Measurements from ENCODE around the gene DCBLD2.

DCBLD2 gene

GRCh38 chr3:98796334-98796733 lies 105.2 kb downstream of the DCBLD2 start:
- DNase-seq (ENCODE audit: low read depth in 2 of 2) = no peak

GRCh38 chr3:98793971-98794370 lies 107.5 kb downstream of the DCBLD2 start:
- no peak for DNase-seq (ENCODE audit: low read depth in 2 of 2)

GRCh38 chr3:98791341-98792325 lies 109.9 kb downstream of the DCBLD2 start:
- no peak for DNase-seq (ENCODE audit: low read depth in 2 of 2)

GRCh38 chr3:98788651-98789050 lies 112.8 kb downstream of the DCBLD2 start:
- DNase-seq (ENCODE audit: low read depth in 2 of 2) = no peak

DNA sequence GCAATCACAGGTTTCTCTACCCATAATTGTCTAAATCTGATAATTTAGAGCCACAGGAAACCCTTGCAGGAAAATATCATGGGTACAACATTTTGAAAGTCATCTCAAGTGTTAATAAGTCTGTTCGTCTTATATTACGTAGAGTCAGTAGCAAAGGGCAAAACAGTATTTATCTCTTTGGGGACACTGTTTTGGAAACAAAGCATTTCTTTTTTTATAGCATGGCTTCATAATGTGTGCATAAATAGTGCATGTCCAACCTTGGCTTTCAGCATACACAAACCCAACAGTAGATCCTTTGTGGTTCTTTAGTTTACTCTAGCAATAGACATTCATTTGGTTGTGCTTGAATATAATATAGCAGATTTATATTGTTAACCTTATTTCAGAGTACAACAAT lies 114.3 kb downstream of the DCBLD2 start:
- DNase-seq (ENCODE audit: low read depth in 2 of 2) = no peak

DNA sequence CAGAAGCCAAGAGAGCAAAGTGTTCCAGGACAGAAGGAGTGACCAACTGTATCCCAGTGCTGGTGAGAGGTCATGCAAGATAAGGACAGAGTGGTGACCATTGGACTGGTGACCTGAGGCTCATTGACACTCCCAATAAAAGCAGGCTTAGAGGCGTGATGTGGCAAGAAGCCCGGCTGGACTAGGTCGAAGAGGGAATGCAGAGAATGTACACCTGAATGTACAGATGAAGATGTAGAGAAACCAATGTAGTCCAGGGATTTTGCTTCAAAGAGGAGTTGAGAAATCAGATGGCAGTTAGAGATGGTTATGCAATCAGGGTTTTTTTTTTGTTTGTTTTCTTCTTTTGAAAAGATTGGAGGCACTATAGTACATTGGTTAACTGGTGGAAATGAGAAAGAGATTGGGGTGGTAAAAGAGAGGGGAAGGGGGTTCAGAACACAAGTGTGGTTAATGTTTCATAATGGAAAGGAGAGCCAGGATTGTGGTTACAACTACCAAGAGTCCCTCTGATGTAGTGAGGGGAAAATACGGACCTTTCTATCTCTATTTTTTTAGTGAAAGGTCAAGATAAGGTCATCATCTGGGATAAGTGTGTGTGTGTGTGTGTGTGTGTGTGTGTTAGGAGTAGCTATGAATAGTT lies 115.0 kb downstream of the DCBLD2 start:
- DNase-seq (ENCODE audit: low read depth in 2 of 2) = no peak

- no peak for DNase-seq (ENCODE audit: low read depth in 2 of 2)
Observed at GRCh38 chr3:98784666-98785600, 116.6 kb downstream of the DCBLD2 start.

DNA sequence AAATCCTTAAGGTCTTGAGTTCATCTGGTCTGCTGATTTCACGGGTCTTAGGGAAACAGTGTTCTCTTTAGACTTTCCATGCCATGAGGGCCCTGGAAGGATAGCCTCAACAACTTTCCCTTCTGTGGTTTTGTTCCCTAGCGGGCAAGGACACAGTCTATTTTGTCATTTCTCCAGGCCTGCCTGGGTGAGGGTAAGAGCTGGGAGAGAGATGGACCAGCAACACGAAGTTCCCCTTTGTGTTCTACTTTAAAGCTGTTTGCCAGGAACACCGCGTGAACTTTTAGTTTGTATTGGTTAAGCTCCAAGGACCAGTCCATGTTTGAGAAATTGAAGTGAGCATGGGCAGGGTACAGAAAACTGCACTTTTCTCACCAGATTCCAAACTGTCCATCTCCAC lies 117.5 kb downstream of the DCBLD2 start:
- DNase-seq (ENCODE audit: low read depth in 2 of 2) = no peak

DNA sequence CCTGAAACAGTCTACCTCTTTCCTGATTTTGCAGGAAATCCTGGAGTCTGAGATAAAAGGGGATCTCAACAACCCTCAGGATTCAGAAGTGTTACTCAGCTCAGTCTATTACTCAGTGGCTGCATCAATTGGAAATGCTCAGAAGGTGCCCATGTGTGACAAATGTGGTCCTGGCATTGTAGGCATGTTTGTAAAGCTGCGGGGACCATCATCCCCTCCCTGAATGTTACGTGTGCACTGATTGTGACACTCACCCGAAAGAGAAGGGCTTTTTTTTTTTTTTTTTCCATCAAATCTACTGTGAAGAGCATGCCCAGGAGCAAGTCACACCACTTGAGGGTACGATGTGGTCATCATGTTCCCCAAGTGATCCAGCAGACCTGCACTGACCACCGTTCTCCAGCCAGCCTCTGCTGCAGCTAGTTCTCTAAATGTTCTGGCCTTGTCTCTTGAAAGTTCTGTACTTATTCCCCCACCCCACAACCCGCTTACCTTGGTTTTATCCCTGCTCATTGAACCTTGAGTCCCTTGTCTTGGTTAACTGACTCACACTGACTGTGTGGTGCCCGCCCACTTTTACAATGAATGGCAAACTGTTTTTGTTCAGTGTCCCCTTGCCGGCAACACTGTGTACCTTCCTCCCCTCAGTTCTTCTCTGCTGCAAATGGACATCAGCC lies 118.5 kb downstream of the DCBLD2 start:
- no peak for DNase-seq (ENCODE audit: low read depth in 2 of 2)

- no peak for DNase-seq (ENCODE audit: low read depth in 2 of 2)
Observed at GRCh38 chr3:98780343-98780742, 121.2 kb downstream of the DCBLD2 start.

DNA sequence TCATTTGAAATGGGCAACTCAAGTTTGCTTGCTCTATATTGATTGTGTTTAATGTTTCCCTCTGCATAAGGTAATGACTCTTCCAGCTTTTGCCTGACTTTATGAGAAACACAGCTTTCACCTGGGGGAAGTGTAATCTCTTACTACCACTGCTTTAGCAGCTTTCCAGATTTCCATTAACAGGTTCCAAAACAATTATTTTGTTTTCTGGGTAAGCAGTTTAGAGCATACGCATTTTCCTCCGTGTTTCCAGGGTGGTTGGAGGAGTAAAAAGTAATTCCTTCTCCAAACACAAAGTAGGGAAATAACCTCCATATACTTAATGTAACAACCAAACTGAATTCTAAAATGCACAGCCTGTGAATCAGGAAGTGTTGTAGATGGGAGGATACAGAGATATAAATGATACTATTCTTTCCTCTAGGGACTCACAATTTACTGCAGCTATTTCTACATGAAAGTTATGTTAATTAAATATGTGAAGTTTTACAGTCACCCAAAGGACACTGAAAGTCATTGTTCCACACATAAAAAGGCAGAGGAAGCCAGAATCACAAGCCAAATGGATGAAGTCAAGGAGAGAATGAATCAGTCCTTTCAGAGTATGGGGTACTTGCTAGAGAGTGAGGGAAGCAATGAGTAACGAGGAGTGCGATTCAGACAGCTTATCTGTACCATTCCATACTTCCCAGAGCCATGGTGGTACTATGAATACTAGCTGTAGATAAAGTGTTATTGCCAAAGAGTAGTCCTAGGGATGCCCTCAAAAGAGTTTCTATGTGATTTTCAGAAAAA lies 121.8 kb downstream of the DCBLD2 start:
- no peak for DNase-seq (ENCODE audit: low read depth in 2 of 2)

DNA sequence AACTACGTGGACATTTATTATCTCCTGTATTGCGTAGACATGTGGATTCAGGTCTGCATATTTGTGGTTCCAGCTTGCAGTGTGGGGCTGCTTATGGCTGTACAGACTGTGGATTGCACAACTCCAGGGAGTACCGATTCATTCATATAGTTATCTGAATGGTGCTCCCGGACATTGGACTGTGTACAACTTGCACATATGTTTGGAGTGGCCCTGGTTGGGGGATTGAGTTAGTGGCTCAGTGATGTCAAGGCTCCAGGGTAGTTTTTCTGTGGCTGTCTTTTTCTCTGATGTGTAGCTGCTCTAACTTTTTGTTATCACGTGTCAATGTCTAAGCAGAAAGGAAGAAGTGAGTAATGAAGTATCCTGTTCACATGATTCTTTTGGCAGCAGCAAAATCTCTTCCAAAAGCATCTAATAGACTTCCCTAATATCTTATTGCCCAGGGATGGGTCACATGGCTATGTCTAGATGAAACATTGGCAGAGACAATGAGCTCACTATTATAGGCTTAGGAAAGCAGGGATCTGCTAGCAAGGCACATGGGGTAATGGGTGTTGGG lies 122.6 kb downstream of the DCBLD2 start:
- DNase-seq (ENCODE audit: low read depth in 2 of 2) = no peak

GRCh38 chr3:98778383-98778782 lies 123.1 kb downstream of the DCBLD2 start:
- DNase-seq (ENCODE audit: low read depth in 2 of 2) = no peak

GRCh38 chr3:98777801-98778220 lies 123.7 kb downstream of the DCBLD2 start:
- no peak for DNase-seq (ENCODE audit: low read depth in 2 of 2)

- no peak for DNase-seq (ENCODE audit: low read depth in 2 of 2)
Observed at GRCh38 chr3:98777286-98777685, 124.2 kb downstream of the DCBLD2 start.

DNA sequence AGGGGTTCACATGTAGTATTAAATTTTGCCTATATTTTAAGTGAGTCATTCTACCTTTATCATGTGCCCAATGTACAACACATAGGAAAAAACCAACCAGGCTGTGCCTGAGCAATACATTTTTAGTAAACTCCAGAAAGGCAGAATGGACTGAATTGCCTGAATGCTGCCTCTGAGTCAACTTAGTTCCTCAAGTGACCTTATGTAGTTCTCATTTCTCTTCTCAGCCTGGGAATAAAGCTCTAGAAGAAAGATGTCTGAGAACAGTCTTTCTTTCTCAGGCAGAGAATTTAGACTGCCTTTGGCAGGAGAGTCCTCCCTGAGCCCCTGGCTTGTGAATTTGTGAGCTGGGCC lies 125.4 kb downstream of the DCBLD2 start:
- no peak for DNase-seq (ENCODE audit: low read depth in 2 of 2)

DNA sequence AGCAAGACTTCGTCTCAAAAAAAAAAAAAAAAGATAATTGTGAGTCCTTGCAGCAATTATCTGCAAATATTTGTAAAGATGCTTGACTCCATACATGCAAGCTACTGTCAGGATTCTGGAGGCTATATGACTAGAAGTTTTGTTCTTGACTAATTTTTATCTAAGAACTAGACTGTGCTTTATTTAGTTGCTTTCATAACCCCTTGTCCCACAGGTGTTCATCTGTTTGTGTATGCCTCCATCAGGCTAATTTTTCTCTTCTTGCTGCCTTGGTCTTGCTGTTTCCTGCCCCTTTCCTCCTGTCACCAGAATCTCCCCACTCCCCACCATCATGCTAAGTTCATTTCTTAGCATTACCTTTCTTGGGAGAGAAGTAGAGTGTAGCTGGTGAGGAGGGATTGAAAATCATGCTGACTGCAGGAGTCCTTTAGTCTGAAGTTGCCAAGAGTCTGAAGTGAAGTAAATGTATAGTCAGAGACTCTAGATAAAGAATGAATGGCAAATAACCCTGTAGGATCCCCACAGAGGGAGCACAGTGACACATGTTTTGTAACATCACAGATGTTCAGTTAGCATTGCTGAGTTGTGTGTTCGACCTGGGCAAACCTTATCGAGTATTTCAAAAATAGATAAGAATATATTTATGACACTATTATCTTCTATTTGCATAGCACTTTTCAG lies 125.9 kb downstream of the DCBLD2 start:
- no peak for DNase-seq (ENCODE audit: low read depth in 2 of 2)

- DNase-seq (ENCODE audit: low read depth in 2 of 2) = no peak
Observed at GRCh38 chr3:98772022-98772421, 129.5 kb downstream of the DCBLD2 start.

- no peak for DNase-seq (ENCODE audit: low read depth in 2 of 2)
Observed at GRCh38 chr3:98770261-98771039, 131.0 kb downstream of the DCBLD2 start.

All from stimulated activated CD8-positive, alpha-beta memory T cell treated with anti-CD3 and anti-CD28 coated beads, Interleukin-15, amount 100 ng/mL, for 4 hours (primary cell).